Panc1 (cell line): ENCODE results near the gene FAM53A.

ENCODE experiments used
- SIN3A ChIP-seq: IDR thresholded peaks from 2 replicates; pipeline ENCODE4 v1.6.1; 2012; ENCODE audit warnings: low read depth, mild to moderate bottlenecking, low read length, moderate library complexity, borderline replicate concordance; ENCODE audit not compliant: insufficient read depth
- TF ChIP-seq, protein P1 (sequence below): fragments of 450-650 bp; IDR thresholded peaks from 2 replicates; pipeline ENCODE4 v1.5.1; 2017; ENCODE audit warnings: mild to moderate bottlenecking

DNA sequence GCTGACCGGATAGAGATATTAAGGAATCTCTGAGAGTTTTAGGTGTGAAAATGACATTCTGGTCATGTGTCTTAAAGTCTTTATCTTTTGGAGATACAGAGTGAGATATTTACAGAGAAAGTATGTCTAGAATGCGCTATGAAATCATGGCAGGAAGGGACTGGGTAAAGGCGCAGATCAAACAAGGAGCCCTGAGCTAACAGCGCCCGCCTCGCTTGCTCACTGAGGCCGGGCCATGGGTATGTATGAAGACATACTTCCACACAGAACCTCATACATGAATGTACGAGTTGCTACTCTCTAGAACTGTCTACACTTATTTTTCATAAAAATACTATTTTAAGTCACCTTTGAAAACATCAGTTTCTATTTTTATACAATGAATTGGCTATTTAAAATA, 20.0 kb downstream of the FAM53A start:
- TF ChIP-seq, protein P1, sequence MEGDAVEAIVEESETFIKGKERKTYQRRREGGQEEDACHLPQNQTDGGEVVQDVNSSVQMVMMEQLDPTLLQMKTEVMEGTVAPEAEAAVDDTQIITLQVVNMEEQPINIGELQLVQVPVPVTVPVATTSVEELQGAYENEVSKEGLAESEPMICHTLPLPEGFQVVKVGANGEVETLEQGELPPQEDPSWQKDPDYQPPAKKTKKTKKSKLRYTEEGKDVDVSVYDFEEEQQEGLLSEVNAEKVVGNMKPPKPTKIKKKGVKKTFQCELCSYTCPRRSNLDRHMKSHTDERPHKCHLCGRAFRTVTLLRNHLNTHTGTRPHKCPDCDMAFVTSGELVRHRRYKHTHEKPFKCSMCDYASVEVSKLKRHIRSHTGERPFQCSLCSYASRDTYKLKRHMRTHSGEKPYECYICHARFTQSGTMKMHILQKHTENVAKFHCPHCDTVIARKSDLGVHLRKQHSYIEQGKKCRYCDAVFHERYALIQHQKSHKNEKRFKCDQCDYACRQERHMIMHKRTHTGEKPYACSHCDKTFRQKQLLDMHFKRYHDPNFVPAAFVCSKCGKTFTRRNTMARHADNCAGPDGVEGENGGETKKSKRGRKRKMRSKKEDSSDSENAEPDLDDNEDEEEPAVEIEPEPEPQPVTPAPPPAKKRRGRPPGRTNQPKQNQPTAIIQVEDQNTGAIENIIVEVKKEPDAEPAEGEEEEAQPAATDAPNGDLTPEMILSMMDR: no peak
- TF ChIP-seq SIN3A: no peak
